Measurements from ENCODE around the gene C16orf95. TPM values are rescaled to one million over a fixed set of nuclear protein-coding genes. Genes with fewer than 3 reads are reported as not detected.

The C16orf95 gene
- total RNA-seq, 1 donor from 2014 or later = 3.4 TPM

DNA sequence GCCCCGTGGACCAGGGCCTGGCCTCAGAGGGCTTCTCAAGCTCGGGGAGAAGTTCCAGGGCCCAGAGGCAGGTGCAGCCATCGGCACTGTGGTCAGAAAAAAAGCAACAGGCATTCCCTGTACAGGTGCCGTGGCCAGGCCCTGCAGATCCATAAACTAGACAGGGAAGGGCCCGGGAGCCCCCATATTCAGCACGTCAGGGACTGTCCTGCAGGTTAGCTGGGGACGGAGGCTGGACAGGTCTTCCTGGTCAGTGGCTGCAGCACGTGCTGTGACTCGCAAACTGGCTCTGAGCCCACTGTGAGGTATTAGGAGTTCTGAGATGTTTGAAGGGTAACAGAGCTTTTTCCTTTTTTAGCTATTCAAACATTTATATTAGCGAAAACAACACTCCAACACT lies 15.0 kb upstream of the C16orf95 start:
- DNase-seq (ENCODE audit: low read depth) = peak; percentile 3

DNA sequence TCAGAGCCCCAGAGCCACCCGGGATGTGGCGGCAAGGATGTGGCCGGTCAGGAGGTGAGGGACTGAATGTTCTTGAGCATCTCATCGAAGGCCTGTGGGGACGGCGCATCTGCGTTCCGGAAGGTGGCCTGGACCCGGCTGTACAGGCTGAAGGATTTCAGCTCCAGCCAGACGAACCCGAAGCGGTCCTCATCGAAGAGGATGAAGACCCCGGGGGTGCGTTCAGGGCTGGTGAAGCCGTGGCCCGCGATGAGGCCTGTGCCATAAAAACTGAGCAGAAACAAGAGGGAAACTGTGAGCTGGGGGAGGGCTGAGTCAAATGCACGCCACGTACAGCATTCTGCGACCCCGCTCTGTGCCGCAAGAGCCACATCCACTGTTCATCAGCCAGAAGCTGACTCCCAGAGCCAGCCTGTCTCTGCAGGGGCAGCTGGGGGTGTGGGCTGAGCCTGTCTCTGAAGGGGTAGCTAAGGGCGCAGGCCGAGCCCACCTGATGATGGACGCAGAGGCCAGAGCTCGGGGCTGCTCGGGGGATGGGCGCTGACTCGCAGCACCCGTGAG lies 14.1 kb upstream of the C16orf95 start:
- no peak for DNase-seq (ENCODE audit: low read depth)

DNA sequence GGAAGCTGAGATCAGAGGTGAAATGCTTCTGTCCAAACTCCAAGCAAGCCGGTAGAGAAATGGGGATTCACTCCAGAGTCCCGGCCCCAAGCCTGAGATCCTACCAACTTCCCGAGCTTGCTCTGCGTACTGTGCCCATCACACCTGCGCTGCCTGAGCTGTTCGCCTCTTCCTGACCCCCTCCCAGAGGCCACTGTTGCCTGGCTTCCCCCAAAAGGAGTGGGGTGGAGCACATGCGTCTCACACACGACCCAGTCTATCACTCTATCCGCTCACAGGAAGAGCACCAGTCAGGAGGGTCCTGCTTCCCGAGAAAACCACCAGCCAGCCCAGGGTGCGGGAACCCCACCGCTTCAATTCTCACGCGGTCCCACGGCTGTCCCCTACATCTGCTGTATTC lies 13.5 kb upstream of the C16orf95 start:
- DNase-seq (ENCODE audit: low read depth) = no peak

DNA sequence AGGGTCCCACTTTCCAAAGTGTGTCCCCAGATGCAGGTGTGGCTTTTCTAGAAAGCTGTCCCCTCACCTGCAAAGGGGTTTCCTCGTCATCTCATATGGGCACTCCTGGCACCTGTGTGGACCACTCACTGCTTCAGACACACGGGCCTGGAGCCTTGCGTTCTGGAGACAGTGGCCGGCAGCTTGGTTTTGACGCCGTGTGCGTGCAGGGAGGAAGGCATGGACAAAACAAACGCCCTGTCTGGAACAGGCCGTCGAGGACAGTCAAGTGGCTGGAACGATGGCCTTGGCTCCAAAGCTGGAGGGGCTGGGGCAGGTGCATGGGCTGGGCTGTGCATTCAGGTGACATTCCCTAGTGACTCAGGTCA lies 13.0 kb upstream of the C16orf95 start:
- no peak for DNase-seq (ENCODE audit: low read depth)

DNA sequence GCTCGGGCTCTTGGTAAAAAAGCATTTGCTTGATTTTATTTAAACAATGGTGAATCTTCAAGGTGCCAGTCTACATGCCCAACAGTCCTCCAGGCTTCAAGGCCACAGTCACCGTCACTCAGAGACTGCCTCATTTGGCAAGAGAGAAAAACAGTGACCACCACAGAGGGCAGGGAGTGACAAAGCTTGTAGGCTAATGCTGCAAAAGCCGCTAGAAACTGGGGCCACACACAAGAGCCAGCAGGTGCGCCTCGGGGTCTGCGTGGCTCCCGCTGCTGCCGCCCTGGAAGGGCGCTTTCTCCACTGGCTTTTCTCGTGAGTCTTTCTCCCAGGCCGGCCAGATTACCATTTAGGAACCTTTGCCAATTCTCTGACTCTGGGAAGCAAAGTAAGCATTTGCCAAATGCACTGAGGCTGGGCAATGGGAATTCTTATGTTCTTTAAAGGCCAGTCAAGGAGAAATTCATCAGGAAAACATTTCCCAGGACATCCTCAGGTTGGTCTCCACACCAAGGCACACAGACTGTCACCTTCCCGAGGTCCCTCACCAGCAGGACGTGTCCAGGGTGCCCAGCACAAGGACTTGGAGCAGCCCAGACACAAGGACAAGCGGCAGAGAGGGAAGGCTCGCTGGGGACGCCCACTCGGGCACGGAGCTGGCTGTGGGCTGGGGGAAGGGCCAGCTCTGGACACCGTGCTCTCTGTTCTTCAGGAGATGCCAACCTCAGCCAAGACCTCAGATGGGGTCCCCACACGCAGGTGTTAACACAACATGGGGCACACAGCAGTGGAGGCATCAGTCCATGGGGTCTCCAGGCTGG lies 12.5 kb upstream of the C16orf95 start:
- DNase-seq (ENCODE audit: low read depth) = no peak

DNA sequence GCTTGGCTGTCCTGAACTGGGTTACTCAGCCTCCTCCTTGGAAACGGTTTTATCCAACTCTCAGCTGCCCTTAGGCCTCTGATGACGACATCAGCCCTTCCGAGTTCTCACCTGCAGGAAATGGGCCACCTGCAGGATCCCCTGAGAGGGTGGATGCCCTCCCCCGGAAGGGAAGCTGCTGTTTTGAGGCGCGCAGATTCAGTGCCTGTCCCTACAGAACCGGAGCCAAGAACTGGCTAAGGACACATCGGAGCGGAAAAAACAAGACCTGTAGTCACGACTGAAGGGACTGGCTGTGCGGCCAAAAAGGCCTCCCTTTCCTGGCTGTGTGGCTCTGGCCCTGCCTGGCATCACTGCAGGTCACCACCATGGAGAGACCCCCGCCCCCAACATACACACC lies 11.7 kb upstream of the C16orf95 start:
- no peak for DNase-seq (ENCODE audit: low read depth)

DNA sequence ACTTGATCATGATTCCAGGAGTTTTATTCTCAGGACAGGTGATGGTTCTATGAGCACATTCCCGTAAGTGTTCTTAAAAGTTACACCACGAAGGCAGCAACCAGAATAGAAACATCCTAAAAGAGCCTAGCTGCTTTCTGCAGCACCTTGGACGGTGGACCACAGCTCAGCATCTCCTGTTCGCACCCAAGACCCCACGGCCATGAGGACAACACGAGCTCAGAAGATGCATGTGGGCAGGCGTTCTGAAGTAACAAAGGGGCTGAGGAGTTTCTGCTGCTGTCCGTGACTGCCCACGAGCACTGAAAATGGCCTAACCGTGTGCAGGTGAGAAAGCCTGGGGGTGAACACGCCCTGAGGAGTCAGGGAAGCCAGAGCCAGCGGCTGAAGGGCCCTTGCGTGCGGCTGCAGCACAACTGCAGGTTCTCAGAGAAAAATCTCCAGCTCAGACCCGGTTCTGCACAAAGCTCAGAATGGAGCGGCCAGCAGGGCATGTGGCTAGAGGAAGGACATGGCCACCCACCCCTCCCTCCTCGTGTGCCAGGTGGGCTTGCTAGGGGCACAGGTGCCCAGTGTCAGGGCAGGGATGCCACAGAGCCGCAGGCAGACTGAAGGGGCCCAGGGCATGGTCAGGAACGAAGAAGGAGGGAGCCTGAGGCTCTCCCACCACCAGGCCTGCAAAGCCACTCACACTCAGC lies 10.8 kb upstream of the C16orf95 start:
- DNase-seq (ENCODE audit: low read depth) = no peak

DNA sequence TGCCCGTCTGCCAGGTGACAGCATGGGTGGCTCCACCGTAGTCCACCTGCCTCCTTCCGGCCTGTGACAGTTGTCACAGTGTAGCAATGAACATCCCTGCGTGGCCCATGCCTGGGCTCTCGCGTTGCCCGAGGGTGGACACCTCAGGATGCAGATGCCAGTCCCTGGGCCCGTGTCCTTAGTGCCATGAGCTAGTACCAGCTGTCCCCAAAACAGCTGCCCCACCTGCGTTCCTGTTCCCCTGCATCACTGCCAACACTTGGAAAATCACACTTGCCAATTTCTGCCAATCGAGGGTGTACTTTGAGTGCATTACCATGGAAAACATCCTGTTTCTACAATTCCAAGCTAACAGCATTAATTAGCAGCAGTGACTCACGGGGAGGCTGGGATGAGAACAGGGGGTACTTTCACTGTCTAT lies 9.0 kb upstream of the C16orf95 start:
- DNase-seq (ENCODE audit: low read depth) = peak; percentile 9

DNA sequence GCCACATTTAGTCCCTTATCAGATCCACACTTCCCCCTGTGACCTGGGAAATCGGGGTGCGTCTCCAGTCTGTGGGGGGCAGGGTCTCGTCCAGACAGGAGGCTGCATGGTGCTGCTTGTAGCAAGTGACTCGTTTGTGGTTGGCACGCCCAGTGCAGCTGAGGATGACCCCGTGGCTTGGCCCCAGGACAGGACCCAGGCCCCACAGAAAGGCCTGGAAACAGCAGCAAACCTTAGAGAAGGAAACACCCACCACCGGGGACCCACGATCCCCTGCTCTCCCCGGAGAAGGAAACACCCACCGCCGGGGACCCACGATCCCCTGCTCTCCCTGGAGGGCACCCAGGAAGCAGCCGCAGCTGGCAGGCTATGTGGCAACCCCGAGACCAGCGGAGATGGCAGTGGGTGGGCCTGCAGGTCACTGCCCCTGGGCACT lies 8.2 kb upstream of the C16orf95 start:
- peak; percentile 2 for DNase-seq (ENCODE audit: low read depth)

DNA sequence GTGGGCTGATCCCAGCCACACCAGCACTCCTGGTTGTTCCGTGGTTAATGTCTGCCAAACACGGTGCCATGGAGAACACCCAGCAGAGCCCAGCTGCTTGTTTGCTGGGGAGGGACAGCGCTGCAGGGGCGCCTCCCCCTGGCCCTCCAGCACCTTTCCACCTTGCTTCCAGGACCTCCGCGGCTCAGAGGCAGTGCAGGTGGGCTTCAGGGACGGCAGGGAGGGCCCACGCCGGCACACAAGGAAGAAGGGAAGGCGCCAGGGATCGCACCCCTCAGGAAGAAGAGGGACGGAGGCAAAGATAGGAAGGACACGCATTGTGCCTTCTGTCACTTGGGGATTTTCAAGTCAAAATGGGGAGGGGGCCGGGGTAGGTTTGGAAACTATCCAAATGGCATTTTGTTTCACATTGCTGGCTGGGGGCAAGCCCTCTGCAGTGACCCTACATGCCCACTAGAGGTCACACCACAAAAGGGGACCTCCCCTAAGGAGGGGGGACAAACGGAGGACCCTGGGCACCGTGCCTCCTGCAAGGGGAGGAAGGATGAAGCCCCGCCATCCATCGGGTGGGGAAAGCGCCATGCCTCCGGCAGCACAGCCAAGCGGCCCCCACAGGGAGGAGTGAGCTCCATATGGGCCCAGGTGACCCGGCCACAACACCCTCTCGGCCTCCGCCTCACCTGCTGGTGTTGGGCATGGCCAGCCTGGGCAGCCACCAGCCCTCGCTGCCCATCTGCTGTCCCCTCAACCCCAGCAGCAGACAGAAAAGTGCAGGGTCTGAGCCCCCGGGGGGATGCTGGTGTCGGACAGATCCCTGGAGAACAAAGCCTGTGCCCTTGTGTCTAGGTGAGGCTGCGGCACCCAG lies 7.5 kb upstream of the C16orf95 start:
- DNase-seq (ENCODE audit: low read depth) = peak; percentile 2

DNA sequence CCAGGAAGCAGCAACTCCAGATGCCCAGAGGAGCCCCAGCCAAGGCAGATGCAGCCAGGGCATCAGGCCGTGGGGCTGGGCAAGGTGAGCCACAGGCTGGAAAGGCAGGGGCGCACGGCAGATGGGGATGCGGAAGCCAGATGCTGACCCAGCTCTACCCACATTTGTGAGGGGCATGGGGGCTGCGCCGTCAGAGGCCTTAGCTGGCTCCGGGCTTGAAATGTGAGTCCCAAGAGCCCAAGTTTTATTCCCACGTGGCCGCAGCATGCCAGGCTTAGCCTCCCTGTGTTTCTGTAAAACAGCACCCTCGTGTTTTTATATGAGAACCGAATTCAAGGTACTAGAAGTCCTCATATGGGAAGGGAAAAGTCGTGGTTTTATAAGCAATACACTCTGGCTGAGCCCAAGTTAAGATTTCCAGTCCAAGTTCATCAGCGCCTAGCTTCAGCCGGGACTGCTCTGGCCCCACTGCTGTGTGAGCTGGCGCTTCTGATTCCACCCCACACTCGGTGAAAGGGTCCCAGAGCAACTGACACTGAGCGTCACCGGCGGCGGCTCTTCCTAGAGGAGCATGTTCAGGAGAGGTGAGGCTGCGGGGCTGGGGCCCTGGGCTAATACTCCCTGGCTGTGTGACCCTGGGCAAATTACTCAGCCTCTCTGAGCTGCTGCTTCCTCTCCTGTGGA lies 6.7 kb upstream of the C16orf95 start:
- no peak for DNase-seq (ENCODE audit: low read depth)

DNA sequence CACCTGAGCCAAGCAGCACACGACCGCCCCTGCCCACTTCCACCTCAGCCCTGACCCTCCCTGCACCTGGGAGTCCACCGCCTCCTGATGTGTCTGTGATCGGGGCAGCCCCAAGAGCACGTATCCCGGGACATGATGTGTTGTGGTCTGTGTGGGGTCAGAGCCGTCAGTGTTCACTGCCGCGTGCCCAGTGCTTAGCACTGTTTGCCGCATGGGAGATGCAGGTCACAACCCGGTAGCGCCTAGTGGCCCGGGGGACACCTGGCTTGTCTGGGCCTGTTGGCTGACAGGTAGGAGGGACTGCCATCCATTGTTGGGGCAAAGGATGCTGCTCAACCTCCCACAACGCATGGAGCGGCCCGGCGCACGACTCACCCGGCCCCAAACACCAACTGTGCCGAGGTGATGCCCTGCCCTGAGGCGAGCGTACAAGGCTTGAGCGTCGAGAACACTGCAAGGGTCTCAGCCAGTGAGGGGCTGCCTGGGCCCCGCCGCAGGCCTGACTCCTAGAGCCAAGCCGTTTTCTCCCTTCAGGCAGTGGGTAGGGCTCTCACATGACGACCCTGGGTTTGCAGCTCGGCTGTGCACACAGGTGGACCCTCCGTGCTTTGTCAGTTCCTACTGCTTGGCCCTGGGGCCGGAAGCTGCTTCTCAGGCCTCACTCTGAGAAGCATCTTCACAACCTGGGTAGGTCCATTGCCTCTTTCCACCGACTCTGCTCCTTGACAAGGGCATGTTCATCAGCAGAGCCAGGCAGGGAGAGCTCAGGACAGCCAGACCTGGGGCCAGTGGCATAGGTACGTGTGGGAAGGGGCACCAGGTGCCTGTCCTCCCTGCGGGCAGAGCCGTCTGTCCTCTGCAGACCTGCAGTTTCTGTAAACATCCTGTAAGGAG lies 5.9 kb upstream of the C16orf95 start:
- DNase-seq (ENCODE audit: low read depth) = no peak

DNA sequence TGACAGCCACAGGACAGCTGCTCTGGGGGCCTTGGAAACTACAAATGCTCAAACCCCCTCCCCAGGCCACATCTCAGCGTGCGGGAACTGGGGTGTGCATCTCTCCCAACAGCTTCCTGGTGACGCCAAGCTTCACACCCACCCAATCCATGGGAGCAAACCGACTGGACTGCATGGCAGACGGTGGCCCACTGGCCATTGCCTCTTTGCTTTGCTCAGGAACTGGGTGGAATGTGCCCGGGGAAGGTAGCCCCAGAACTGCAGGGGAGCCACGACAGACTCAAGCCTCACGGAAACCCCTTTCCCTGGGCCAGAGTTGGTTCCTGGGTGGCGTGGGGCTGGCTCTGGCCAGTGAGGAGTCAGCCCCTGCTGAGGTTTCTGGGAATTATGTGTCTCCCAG lies 5.2 kb upstream of the C16orf95 start:
- no peak for DNase-seq (ENCODE audit: low read depth)

DNA sequence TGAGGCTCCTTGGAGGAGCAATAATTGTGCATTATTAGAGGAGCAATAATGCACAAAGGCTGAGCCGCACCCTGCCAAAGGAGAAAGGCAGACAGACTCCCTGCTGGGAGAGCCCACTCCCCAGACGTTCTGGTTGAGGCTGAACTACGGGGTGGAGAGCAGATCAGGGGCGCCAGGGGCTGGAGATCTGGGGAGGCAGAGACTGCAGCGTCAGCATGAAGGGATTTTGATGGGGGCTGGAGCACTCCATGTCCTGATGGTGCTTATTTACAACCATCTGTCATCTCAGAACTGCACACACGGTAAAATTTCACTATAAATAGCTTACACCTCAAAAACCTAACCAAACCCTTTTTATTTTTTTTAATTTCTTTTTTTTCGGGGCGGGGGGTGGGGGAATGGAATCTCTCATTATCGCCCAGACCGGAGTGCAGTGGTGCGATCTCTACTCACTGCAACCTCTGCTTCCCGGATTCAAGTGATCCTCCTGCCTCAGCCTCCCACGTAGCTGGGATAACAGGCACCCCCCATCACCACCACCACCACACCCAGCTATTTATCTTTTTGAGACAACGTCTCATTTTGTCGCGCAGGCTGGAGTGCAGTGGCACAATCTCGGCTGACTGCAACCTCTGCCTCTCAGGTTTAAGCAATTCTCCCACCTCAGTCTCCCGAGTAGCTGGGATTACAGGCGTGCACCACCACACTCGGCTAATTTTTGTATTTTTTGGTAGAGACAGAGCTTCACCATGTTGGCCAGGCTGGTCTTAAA lies 4.3 kb upstream of the C16orf95 start:
- no peak for DNase-seq (ENCODE audit: low read depth)

DNA sequence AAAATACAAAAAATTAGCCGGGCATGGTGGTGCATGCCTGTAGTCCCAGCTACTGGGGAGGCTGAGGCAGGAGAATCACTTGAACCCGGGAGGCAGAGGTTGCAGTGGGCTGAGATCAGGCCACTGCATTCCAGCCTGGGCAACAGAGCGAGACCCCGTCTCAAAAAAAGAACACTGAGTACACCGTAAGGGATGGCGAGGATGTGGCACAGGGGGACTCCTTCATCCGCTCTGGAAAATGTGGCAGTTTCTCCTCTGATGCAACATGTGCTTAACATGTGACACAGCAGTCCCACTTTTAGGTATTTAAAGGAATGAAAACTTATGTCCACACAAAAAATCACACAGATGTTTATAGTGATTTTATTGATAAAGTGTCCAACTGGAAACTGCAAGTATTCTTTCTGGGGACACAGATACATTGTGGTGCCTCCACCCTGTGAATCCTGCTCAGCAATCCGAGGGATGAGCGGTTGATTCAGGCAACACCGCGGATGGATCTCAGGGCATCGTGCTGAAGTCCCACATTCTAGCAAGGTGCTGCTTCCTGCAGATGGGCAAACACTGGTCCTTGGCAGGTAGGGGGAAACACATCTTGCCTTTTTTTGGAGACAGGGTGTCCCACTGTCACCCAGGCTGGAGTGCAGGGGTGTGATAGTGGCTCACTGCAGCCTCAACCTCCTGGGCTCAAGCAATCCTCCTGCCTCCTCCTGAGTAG lies 3.5 kb upstream of the C16orf95 start:
- no peak for DNase-seq (ENCODE audit: low read depth)

DNA sequence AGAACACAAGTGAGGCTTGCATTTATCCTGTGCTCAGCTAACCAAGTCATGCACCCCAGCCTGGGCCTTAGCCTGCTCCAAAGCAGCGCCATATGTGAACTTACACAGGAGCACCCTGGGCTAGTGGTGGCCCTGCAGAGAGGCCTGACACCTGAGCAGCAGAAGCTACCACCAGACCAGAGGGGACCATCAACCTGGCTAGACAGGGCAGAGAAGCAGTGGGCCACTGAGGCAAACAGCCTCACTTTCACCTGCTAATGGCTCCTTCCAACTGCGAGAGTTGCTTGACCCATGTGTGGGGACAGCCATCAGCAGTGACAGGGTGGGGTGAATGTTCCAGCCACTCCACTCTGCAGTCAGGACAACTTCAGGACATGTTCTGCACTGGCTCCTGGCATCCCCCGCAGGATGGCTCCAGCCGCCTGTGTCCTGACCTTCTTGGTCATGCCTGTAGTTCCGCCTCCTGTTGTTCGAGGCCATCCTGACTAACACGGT lies 2.9 kb upstream of the C16orf95 start:
- no peak for DNase-seq (ENCODE audit: low read depth)

DNA sequence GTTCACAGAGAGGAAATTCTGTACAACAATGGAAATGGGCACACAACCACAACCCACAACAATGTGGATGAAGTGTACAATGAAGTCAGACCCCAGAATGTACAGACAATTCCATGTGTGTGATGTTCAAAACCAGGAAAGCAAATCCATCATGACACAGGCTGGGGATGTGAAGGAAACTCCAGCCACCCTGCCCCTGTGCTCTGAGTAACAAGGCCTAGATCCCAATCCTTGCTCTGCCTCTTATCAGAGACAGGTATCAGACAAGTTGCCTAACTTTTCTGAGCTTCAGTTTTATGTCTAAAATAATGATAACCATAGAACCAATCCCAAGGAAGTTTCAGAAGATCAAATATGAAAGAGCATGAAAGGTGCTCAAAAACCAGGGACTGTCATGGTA lies 1.8 kb upstream of the C16orf95 start:
- no peak for DNase-seq (ENCODE audit: low read depth)

DNA sequence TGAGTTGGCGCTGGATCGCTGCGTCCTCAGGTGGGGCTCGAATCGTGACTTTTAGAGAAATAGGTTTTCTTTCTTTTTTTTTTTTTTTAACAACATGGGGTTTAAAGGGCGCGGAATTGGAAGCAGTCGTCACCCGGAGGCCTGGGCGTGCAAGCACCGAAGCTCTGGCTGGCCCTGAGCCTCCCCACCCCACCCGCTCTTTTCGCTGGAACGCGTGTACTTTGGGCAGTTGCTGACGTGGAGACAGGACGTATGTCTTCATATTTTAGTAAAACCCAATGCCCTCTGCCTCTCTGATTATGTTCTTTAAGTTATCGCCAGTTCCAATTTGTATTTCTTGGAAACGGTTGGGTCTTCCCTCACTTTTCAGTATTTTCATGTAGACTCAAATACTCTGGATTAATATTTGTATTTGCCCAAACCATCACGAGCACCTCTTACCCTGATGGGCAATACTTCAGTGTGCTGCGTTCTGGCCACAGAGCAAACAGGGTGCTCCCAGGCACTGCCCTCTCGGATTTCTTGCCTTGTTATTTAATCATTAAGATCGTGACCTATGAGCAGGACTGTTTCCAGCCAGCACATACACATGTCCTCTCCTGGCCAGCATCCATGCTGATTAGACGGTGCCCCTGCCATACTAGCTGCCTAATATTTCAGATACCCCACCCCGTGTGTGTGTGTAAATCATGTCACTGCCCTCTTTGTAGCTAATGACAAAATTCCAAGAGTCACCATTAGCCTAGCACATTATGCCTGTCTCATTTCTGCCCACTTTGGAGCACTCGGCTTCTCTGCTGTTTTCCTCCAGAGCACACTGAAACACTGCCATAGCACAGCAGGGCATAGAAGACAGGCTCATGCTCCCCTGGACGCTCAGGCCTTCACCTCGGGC lies 805 bp upstream of the C16orf95 start:
- DNase-seq (ENCODE audit: low read depth) = peak; percentile 21
